Ecto neural progenitor cell (in vitro differentiated cells): ENCODE data around the gene ATP1A1.

ENCODE experiments used
- DNase-seq: peaks from one replicate; pipeline ENCODE4 v3.0.0-alpha.2; 2018; ENCODE audit warnings: low spot score

ATP1A1 gene

GRCh38 chr1:116372651-116373430 is at the start of gene ATP1A1:
TSS of gene ATP1A1 (plus strand) at chr1:116373244. CDS start at chr1:116373512, 268 bp downstream.
- peak; percentile 99 for DNase-seq

GRCh38 chr1:116323491-116323890 is 49.6 kb upstream of the ATP1A1 start:
- no peak for DNase-seq

GRCh38 chr1:116324411-116324810 is 48.6 kb upstream of the ATP1A1 start:
- DNase-seq = no peak

GRCh38 chr1:116325104-116325503 is 47.9 kb upstream of the ATP1A1 start:
- DNase-seq = no peak

- DNase-seq = no peak
These were observed 47.1 kb upstream of the ATP1A1 start for GRCh38 chr1:116325922-116326321.

- DNase-seq = no peak
These were observed 46.6 kb upstream of the ATP1A1 start for GRCh38 chr1:116326486-116326885.

GRCh38 chr1:116328671-116329070 is 44.4 kb upstream of the ATP1A1 start:
- no peak for DNase-seq

GRCh38 chr1:116329524-116330341 is 43.3 kb upstream of the ATP1A1 start:
- DNase-seq = no peak

- no peak for DNase-seq
These were observed 42.7 kb upstream of the ATP1A1 start for GRCh38 chr1:116330342-116330652.

GRCh38 chr1:116330846-116331245 is 42.2 kb upstream of the ATP1A1 start:
- no peak for DNase-seq

- no peak for DNase-seq
These were observed 41.5 kb upstream of the ATP1A1 start for GRCh38 chr1:116331523-116331922.

GRCh38 chr1:116332451-116332850 is 40.6 kb upstream of the ATP1A1 start:
- DNase-seq = no peak

- no peak for DNase-seq
These were observed 39.7 kb upstream of the ATP1A1 start for GRCh38 chr1:116333171-116334014.

GRCh38 chr1:116334015-116334547 is 39.0 kb upstream of the ATP1A1 start:
- DNase-seq = no peak

GRCh38 chr1:116334868-116335635 is 38.0 kb upstream of the ATP1A1 start:
- DNase-seq = no peak

GRCh38 chr1:116335850-116336624 is 37.0 kb upstream of the ATP1A1 start:
- no peak for DNase-seq

- DNase-seq = no peak
These were observed 35.6 kb upstream of the ATP1A1 start for GRCh38 chr1:116337398-116337797.

- DNase-seq = no peak
These were observed 34.6 kb upstream of the ATP1A1 start for GRCh38 chr1:116338400-116338799.

- no peak for DNase-seq
These were observed 32.4 kb upstream of the ATP1A1 start for GRCh38 chr1:116340506-116341231.

- no peak for DNase-seq
These were observed 30.0 kb upstream of the ATP1A1 start for GRCh38 chr1:116343019-116343418.
